ENCODE results near the gene SHB. TPM values are rescaled to one million over a fixed set of nuclear protein-coding genes. Genes with fewer than 3 reads are reported as not detected.

SHB gene
- total RNA-seq, 1 experiment from 2014 or later, result 28.7 TPM

- H2AFZ ChIP-seq (ENCODE audit: low read depth, low read length, poor library complexity, severe bottlenecking), result no peak overlapping the region
- no peaks in the 10 kb centered on the region for H4K20me1 ChIP-seq (ENCODE audit: insufficient read depth)
- H3K27ac ChIP-seq (ENCODE audit: low read depth, low read length), result no peak overlapping the region
- intact Hi-C loops (cut with micrococcal nuclease), result no loop called here
- no peak overlapping the region for H3K4me3 ChIP-seq (replicated peaks in 1 of 2; ENCODE audit: low read depth in 1 of 2, low read length in 2 of 2)
- H3K9ac ChIP-seq (ENCODE audit: low read length), result no peak overlapping the region
- DNase-seq (ENCODE audit: low read depth, low spot score) (no peak), ATAC-seq (no peak)
- RAD21 ChIA-PET (ENCODE audit: low non-redundant PET in 1 of 2, low total read pairs in 2 of 2, uncharacterized antibody in 2 of 2, unreplicated experiment in 2 of 2), result no interaction called here
- POLR2A ChIA-PET, result no interaction called here
- BruUV-seq (replicated peaks), result no TSS peak
- no peaks in the 10 kb centered on the region for H3K9me3 ChIP-seq (ENCODE audit: control insufficient read depth in 1 of 2, insufficient read depth in 1 of 2, low read depth in 1 of 2, low read length in 2 of 2)
- no peak overlapping the region for H3K4me2 ChIP-seq (ENCODE audit: low read length)
- no peaks in the 10 kb centered on the region for H3K9me2 ChIP-seq (ENCODE audit: insufficient read depth)
- no peaks in the 10 kb centered on the region for H3K79me2 ChIP-seq (ENCODE audit: insufficient read depth, low read length)
- no peaks in the 10 kb centered on the region for H3K27me3 ChIP-seq (ENCODE audit: insufficient read depth, low read length)
- CTCF ChIA-PET, result interaction anchor here (1.4 kb wide), 1 partner anchor 15 kb away, joined by 3 read pairs; no protein-coding TSS in a partner anchor
- no peaks in the 10 kb centered on the region for H3K4me1 ChIP-seq (ENCODE audit: control insufficient read depth in 1 of 2, insufficient read depth in 2 of 2, low read length in 2 of 2)
- no peaks in the 10 kb centered on the region for H3K36me3 ChIP-seq (ENCODE audit: control insufficient read depth in 1 of 2, insufficient read depth in 2 of 2, low read length in 2 of 2)
- TF ChIP-seq POLR2AphosphoS5 (IDR thresholded peaks at IDR 0.05; ENCODE audit: low read depth, low read length) (no peak), SRF (IDR thresholded peaks at IDR 0.05; ENCODE audit: low read depth) (no peak), TCF7L2 (IDR thresholded peaks at IDR 0.05; ENCODE audit: borderline replicate concordance, extremely low read depth, insufficient read depth, insufficient read length) (no peak), MAX (IDR thresholded peaks at IDR 0.05) (no peak), ZBTB33 (IDR thresholded peaks at IDR 0.05; ENCODE audit: extremely low read depth, insufficient replicate concordance, low read length) (no peak), YY1 (IDR thresholded peaks at IDR 0.05; ENCODE audit: extremely low read depth, insufficient replicate concordance, low read depth, low read length) (no peak), ZFX (IDR thresholded peaks at IDR 0.05) (no peak), EZH2 (IDR thresholded peaks at IDR 0.05) (no peak), ELF1 (IDR thresholded peaks at IDR 0.05; ENCODE audit: borderline replicate concordance, low read depth) (no peak), POLR2A (IDR thresholded peaks at IDR 0.05; ENCODE audit: borderline replicate concordance, extremely low read depth, insufficient read depth, insufficient read length) (no peak), EZH2phosphoT487 (IDR thresholded peaks at IDR 0.05; ENCODE audit: borderline replicate concordance) (no peak), SP1 (IDR thresholded peaks at IDR 0.05; ENCODE audit: low read depth) (no peak), CEBPB (IDR thresholded peaks at IDR 0.05; ENCODE audit: low read depth) (no peak), EGR1 (IDR thresholded peaks at IDR 0.05; ENCODE audit: low read depth) (no peak), ATF3 (IDR thresholded peaks at IDR 0.05) (no peak), CBX3 (IDR thresholded peaks at IDR 0.05; ENCODE audit: low read depth) (no peak), SIN3A (IDR thresholded peaks at IDR 0.05; ENCODE audit: low read depth) (no peak), CTCF (IDR thresholded peaks at IDR 0.05 in 2 of 3, conservative IDR thresholded peaks at IDR 0.05 in 1 of 3; ENCODE audit: borderline replicate concordance in 1 of 3, insufficient read depth in 1 of 3, low read depth in 2 of 3, low read length in 2 of 3) (no peak)
Observed at GRCh38 chr9:38103340-38103739, 34.3 kb upstream of the SHB start.
